Stomach (tissue), 4 donors: ENCODE results near the gene SESN3.

Source experiments
- POLR2A ChIP-seq, 4 donors: fragments of 450-650 bp; IDR thresholded peaks; one replicate each; pipeline ENCODE4 v1.6.1; 2016; ENCODE audit warnings: antibody characterized with exemption in 4 of 4, control low read depth in 2 of 4, mild to moderate bottlenecking in 1 of 4, moderate library complexity in 1 of 4
- TF ChIP-seq, protein P1 (sequence below), 7 experiments: fragments of 450-650 bp in 4 of 7; fragments of 200-600 bp in 3 of 7; sonication (generic) in 3 of 7; IDR thresholded peaks; one replicate each; pipeline ENCODE4 v1.5.1; 2016 to 2019; ENCODE audit warnings: antibody characterized with exemption in 7 of 7, control low read depth in 2 of 7, mild to moderate bottlenecking in 1 of 7

DNA sequence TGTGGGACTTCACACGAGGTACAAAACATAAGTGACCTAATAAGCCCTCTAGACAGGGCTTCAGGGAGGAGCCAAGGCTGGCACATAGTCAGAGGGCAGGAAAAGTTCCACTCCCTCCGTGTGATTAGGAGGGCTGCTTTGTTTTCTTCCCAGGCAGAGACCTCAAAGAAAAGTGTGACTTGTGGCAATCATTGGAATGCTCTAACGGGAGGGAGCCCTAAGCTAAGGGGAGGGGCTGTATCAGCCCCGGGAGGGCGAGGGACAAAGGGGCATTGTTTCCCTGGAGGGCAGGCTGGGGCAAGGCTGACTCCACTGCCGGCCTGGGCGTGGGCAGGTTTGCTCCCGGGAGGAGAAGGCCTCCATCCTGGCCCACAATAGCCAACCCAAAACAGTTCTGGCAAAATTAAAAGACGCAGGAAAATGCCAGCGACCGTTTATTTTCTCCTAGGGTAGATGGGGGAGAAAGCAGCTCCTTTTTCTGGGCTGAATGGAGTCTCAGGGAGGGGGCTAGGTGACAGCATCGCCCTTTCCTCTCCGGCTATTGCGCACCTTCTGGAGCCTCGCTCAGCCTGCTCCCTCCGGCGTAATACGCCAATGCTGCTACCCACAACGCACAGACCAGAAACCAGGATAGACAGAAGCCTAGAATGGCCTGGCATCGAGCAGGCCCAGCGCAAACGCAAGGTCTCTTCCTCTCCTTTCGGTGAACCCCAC, 81.2 kb downstream of the SESN3 start:
- TF ChIP-seq, protein P1, sequence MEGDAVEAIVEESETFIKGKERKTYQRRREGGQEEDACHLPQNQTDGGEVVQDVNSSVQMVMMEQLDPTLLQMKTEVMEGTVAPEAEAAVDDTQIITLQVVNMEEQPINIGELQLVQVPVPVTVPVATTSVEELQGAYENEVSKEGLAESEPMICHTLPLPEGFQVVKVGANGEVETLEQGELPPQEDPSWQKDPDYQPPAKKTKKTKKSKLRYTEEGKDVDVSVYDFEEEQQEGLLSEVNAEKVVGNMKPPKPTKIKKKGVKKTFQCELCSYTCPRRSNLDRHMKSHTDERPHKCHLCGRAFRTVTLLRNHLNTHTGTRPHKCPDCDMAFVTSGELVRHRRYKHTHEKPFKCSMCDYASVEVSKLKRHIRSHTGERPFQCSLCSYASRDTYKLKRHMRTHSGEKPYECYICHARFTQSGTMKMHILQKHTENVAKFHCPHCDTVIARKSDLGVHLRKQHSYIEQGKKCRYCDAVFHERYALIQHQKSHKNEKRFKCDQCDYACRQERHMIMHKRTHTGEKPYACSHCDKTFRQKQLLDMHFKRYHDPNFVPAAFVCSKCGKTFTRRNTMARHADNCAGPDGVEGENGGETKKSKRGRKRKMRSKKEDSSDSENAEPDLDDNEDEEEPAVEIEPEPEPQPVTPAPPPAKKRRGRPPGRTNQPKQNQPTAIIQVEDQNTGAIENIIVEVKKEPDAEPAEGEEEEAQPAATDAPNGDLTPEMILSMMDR (IDR thresholded peaks at IDR 0.05): no peak
- no peak for TF ChIP-seq POLR2A (IDR thresholded peaks at IDR 0.05)
